ENCODE measurements around the gene PTPRG. TPM values are rescaled to one million over a fixed set of nuclear protein-coding genes. Genes with fewer than 3 reads are reported as not detected.

PTPRG gene
- total and polyA plus RNA-seq, 10 of the 15 experiments (the other 5 are each of a cell fraction or from before 2014, with no cell fraction given): 0.29 to 20.7 (median 1.4) TPM

DNA sequence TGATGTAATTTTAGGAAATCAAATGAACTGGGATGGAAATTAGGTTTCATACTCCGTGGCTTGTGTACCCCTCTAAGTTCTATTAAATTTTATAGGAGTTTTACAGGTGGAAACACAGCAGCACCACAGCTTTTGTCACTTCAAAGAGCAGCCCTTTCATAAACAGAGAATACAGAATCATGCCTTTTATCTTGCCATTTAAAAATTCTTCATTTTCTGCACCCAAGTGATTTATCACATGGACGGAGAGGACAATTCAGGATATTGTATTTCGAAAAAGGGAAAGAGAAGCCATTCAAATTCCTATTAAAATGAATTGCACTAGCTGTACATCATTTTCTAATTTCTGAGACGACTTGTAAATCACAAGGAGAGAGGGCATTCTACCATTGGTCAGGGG, 245.4 kb downstream of the PTPRG start (continued):
- TF ChIP-seq, protein P1, sequence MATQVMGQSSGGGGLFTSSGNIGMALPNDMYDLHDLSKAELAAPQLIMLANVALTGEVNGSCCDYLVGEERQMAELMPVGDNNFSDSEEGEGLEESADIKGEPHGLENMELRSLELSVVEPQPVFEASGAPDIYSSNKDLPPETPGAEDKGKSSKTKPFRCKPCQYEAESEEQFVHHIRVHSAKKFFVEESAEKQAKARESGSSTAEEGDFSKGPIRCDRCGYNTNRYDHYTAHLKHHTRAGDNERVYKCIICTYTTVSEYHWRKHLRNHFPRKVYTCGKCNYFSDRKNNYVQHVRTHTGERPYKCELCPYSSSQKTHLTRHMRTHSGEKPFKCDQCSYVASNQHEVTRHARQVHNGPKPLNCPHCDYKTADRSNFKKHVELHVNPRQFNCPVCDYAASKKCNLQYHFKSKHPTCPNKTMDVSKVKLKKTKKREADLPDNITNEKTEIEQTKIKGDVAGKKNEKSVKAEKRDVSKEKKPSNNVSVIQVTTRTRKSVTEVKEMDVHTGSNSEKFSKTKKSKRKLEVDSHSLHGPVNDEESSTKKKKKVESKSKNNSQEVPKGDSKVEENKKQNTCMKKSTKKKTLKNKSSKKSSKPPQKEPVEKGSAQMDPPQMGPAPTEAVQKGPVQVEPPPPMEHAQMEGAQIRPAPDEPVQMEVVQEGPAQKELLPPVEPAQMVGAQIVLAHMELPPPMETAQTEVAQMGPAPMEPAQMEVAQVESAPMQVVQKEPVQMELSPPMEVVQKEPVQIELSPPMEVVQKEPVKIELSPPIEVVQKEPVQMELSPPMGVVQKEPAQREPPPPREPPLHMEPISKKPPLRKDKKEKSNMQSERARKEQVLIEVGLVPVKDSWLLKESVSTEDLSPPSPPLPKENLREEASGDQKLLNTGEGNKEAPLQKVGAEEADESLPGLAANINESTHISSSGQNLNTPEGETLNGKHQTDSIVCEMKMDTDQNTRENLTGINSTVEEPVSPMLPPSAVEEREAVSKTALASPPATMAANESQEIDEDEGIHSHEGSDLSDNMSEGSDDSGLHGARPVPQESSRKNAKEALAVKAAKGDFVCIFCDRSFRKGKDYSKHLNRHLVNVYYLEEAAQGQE (IDR thresholded peaks at IDR 0.05; ENCODE audit: low read depth, low read length): no peak
- no peak for TF ChIP-seq TCF3 (IDR thresholded peaks at IDR 0.05; ENCODE audit: borderline replicate concordance, insufficient read depth, low read depth, low read length)

DNA sequence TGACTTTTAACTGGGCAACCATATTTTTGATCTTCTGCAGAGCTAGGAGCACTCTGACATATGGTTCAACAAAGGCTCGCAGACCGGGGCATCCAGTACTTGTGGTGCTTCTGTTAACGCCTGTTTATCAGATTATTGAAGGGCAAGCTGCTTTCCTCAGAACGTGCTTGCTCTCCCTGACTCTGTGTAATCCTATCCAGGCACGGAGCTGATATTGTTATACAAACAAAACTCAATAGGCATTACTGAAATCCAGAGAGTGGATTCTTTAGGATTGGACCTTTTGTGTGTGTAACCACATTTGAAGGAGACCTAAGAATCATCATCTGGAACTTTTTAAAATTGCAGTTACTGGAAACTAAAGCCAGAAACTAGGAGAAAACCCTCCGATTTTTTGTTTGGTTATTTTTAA, 246.5 kb downstream of the PTPRG start:
- Histone ChIP-seq H3K9ac (ENCODE audit: control insufficient read depth, insufficient read depth, low read length) (no peak overlapping the region), H3K79me2 (ENCODE audit: control insufficient read depth, insufficient read depth, low read length) (no peaks in the 10 kb centered on the region), H3K36me3 (ENCODE audit: control insufficient read depth in 2 of 2, insufficient read depth in 2 of 2, low read length in 1 of 2) (no peaks in the 10 kb centered on the region), H3K4me2 (ENCODE audit: control insufficient read depth, insufficient read depth) (no peak overlapping the region), H4K20me1 (ENCODE audit: control insufficient read depth, insufficient read depth) (no peaks in the 10 kb centered on the region), H3K9me3 (replicated peaks; ENCODE audit: control insufficient read depth, insufficient read depth, low read length) (no peaks in the 10 kb centered on the region), H3K27ac (ENCODE audit: control insufficient read depth, insufficient read depth) (no peak overlapping the region), H2AFZ (ENCODE audit: control insufficient read depth, low read depth, low read length) (no peak overlapping the region), H3K4me1 (ENCODE audit: control insufficient read depth, insufficient read depth, low read length) (no peaks in the 10 kb centered on the region), H3K4me3 (no peak overlapping the region), H3K27me3 (replicated peaks in 1 of 2; ENCODE audit: control insufficient read depth in 2 of 2, insufficient read depth in 2 of 2, low read length in 1 of 2) (no peaks in the 10 kb centered on the region)
- POLR2A ChIA-PET: interaction anchor here (1.7 kb wide), 1 partner anchor 15 kb away, joined by 7 read pairs; no protein-coding TSS in a partner anchor
- intact Hi-C loops (cut with micrococcal nuclease; ENCODE audit: unreplicated experiment): no loop called here
- SMC1A ChIA-PET (ENCODE audit: uncharacterized antibody, unreplicated experiment): interaction anchor here (0.9 to 2.0 kb wide), 9 partner anchors 9 to 52 kb away, joined by 3 to 7 read pairs (median 4); no protein-coding TSS in a partner anchor
- in situ Hi-C loops (cut with MboI): no loop called here
- 13% methylated on average over 6 of the region's 6 CpGs for WGBS (ENCODE audit: insufficient coverage, insufficient replicate concordance, low lambda C conversion rate, missing lambda C conversion rate)
- FAIRE-seq (no peak), DNase-seq (ENCODE audit: low read depth, low spot score) (no peak), ATAC-seq (no peak)
- BruUV-seq (replicated peaks): no TSS peak
- TF ChIP-seq MTA2 (IDR thresholded peaks at IDR 0.05; ENCODE audit: low read depth) (no peak), CHD1 (IDR thresholded peaks at IDR 0.05; ENCODE audit: low read depth, low read length) (no peak), IKZF1 (conservative IDR thresholded peaks at IDR 0.05) (no peak), EED (IDR thresholded peaks at IDR 0.05; ENCODE audit: low read depth) (no peak), WRNIP1 (IDR thresholded peaks at IDR 0.05; ENCODE audit: borderline replicate concordance, low read depth, low read length) (no peak), TCF3 (IDR thresholded peaks at IDR 0.05; ENCODE audit: borderline replicate concordance, insufficient read depth, low read depth, low read length) (no peak), CREM (IDR thresholded peaks at IDR 0.05; ENCODE audit: low read depth) (no peak), BCL11A (IDR thresholded peaks at IDR 0.05; ENCODE audit: low read depth, low read length) (no peak), RBBP5 (conservative IDR thresholded peaks at IDR 0.05) (no peak)
- TF ChIP-seq, protein P2, sequence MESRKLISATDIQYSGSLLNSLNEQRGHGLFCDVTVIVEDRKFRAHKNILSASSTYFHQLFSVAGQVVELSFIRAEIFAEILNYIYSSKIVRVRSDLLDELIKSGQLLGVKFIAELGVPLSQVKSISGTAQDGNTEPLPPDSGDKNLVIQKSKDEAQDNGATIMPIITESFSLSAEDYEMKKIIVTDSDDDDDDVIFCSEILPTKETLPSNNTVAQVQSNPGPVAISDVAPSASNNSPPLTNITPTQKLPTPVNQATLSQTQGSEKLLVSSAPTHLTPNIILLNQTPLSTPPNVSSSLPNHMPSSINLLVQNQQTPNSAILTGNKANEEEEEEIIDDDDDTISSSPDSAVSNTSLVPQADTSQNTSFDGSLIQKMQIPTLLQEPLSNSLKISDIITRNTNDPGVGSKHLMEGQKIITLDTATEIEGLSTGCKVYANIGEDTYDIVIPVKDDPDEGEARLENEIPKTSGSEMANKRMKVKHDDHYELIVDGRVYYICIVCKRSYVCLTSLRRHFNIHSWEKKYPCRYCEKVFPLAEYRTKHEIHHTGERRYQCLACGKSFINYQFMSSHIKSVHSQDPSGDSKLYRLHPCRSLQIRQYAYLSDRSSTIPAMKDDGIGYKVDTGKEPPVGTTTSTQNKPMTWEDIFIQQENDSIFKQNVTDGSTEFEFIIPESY (IDR thresholded peaks at IDR 0.05): no peak
- TF ChIP-seq, protein P3, sequence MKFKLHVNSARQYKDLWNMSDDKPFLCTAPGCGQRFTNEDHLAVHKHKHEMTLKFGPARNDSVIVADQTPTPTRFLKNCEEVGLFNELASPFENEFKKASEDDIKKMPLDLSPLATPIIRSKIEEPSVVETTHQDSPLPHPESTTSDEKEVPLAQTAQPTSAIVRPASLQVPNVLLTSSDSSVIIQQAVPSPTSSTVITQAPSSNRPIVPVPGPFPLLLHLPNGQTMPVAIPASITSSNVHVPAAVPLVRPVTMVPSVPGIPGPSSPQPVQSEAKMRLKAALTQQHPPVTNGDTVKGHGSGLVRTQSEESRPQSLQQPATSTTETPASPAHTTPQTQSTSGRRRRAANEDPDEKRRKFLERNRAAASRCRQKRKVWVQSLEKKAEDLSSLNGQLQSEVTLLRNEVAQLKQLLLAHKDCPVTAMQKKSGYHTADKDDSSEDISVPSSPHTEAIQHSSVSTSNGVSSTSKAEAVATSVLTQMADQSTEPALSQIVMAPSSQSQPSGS (IDR thresholded peaks at IDR 0.05; ENCODE audit: low read length): no peak
- RAD21 ChIA-PET (ENCODE audit: unreplicated experiment): interaction anchor here (0.8 to 1.4 kb wide), 5 partner anchors 23 to 227 kb away, joined by 3 to 6 read pairs (median 3); no protein-coding TSS in a partner anchor
- CTCF ChIA-PET: interaction anchor here (1.1 to 1.4 kb wide), 2 partner anchors 11 to 46 kb away, joined by 3 read pairs; no protein-coding TSS in a partner anchor
